ENCODE measurements around the gene EEF1AKMT4.

The EEF1AKMT4 gene

DNA sequence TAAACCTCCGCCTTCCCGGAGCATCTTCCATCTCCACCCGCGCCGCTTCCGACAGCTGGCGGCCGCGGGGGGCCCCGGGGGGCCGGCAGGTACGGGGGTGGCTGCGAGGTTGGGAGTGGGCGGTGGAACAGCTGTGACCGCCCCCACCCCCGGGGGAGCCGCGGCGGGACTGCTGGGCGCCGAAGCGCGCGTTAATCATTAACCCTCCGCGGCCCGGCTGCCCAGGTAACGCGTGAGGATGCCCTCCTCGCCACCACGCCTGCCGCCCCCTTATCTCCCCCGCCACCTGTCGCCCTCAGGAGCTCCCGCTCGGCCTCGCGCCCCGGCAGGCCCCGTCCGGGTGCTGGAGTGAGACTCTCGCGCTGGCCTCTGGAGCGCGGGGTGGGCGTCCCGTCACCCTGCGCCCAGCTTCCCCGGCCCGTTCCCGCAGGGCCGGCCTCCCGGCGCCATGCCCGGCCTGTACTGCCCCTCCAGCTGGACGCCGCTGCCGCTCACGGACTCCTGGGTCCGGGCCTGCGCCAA lies 19.3 kb upstream of the EEF1AKMT4 start:
- DNase-seq (ENCODE audit: low read depth): no peak
- no peak overlapping the region for H3K4me3 ChIP-seq (replicated peaks; ENCODE audit: low read depth, low read length)
- no peak for TF ChIP-seq CTCF (IDR thresholded peaks at IDR 0.05; ENCODE audit: low read length, missing control alignments)

DNA sequence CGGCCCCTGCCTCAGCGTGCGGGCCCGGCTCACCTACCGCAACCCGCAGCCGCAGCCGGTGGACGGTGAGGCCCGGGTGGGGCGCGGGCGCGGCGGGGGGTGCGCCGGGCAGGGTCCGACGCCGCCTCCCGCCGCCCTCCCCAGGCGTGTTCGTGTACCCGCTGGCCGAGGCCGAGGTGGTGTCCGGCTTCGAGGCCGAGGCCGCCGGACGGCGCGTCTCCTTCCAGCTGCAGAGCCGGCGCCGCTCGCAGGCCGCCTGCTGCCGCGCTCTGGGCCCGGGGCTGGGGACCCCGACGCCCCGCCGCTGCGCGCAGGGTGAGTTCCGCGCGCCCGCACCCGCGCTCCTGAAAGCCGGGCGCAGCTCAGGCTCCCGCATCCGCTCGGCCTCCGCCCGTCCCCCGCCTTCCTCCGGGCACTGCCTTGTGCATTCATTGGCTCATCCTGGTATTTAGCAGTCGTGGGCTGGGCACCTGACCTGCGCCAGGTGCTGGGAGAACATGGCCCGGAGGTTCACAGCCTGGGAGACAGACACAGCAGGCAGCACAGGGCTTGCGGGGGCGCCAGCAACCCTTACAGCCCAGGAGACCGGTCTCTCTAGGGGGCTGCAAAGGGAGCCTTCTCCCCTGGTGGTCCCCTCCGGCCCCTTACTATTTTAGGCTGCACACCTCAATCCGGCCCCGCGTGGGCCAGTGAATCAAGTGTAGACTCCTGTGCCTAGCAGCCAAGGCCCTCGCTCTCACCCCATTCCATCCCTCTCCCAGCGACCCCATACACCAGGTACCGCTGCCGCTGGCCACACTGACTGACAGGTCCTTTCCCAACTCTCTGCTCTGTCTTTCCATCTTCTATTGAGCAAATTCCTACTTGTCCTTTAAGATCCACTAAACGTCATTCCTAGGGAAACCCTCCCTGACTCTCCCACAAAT lies 18.6 kb upstream of the EEF1AKMT4 start:
- H3K4me3 ChIP-seq (replicated peaks; ENCODE audit: low read depth, low read length): no peak overlapping the region
- TF ChIP-seq CTCF (IDR thresholded peaks at IDR 0.05; ENCODE audit: low read length, missing control alignments): no peak
- DNase-seq (ENCODE audit: low read depth): no peak

- TF ChIP-seq CTCF (IDR thresholded peaks at IDR 0.05; ENCODE audit: low read length, missing control alignments): no peak
- no peak overlapping the region for H3K4me3 ChIP-seq (replicated peaks; ENCODE audit: low read depth, low read length)
- no peak for DNase-seq (ENCODE audit: low read depth)
Observed at GRCh38 chr3:184231671-184232070, 17.8 kb upstream of the EEF1AKMT4 start.

DNA sequence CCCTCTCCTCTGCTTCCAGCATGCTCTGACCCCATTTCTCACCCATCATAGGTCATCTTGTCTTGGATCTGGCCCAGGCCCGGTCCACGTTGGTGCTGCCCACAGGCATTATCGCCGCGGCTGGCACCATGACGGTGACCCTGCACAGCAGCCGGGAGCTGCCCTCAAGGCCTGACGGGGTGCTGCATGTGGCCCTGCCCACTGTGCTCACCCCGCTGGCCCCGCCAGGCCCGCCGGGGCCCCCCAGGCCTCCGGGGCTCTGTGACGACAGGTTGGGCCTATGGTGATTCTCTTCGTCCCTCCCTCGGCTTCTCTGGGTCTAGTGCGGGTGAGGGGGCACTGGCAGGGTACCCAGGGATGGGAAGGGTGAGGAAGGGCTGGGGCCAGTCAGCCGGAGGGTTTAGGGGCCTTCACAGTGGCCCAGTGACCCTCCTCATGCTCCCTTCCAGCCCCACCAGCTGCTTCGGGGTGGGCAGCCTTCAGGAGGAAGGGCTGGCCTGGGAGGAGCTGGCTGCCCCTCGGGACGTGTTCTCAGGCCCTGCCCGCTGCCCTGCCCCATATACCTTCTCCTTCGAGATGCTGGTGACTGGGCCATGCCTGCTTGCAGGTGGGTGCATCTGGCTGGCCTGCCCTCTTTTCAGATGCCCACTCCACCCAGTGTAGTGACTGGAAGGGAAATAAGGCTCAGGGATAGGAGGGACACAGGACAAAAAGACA lies 16.2 kb upstream of the EEF1AKMT4 start:
- H3K4me3 ChIP-seq (replicated peaks; ENCODE audit: low read depth, low read length): no peak overlapping the region
- TF ChIP-seq CTCF (IDR thresholded peaks at IDR 0.05; ENCODE audit: low read length, missing control alignments): no peak
- no peak for DNase-seq (ENCODE audit: low read depth)

DNA sequence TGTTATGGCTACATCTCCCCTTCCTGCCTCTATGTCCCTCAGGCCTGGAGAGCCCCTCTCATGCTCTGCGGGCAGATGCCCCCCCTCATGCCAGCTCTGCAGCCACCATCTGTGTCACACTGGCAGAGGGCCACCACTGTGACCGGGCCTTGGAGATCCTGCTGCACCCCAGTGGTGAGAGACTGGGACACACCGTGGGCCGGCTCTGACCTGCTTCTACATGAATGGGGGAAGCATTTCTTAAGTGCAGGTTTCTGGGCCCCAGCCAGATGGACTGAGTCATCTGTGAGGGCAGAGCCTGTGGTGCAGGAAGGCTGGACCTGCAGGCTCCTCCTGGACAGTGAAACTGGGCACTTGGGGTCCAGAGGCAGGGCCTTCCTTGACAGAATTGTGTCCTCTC lies 15.2 kb upstream of the EEF1AKMT4 start:
- no peak overlapping the region for H3K4me3 ChIP-seq (replicated peaks; ENCODE audit: low read depth, low read length)
- peak; percentile 85 for DNase-seq (ENCODE audit: low read depth)
- TF ChIP-seq CTCF (IDR thresholded peaks at IDR 0.05; ENCODE audit: low read length, missing control alignments): peak; percentile 20

DNA sequence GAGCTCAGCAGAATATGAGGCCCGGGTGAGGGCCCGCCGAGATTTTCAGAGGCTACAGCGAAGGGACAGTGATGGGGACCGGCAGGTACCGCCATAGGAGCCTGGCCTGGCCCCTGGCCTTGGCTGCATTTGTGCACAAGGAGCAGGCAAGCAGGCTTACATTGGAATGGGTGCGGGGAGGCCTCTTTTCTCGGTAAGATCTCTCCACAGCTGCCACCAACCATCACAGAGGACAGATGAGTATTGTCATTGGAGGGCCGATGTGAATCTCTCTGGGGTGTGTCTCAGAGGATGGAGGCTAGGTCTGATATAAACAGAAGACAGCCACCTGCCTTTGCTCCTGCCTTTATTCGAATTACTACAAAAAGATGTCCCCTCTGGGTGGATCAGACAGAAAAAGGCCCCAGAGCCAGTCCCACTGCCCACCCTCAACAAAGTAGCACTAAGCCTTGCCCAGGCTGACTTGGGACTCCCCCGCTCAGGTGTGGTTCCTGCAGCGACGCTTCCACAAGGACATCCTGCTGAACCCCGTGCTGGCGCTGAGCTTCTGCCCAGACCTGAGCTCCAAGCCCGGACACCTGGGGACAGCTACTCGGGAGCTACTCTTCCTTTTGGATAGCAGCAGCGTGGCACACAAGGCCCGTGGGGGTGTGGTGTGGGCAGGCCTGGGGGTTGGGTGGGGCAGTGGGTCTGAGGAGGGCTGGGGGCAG lies 14.6 kb upstream of the EEF1AKMT4 start:
- DNase-seq (ENCODE audit: low read depth): no peak
- TF ChIP-seq CTCF (IDR thresholded peaks at IDR 0.05; ENCODE audit: low read length, missing control alignments): no peak
- H3K4me3 ChIP-seq (replicated peaks; ENCODE audit: low read depth, low read length): no peak overlapping the region

All from fibroblast of pulmonary artery (primary cell).